GM18868 (cell line): ENCODE results near the gene ZNF195.
"Not testable (repeated sequence)": the region's sequence is repeated elsewhere in the genome, so short reads cannot be mapped to it uniquely, and the experiment has no call there.

Source experiments
- ATAC-seq: cut with Tn5 transposase; IDR thresholded peaks from one replicate; pipeline ENCODE4 v1.9.1; 2021; ENCODE audit warnings: mild to moderate bottlenecking, moderate library complexity; ENCODE audit not compliant: unreplicated experiment

ZNF195 gene

DNA sequence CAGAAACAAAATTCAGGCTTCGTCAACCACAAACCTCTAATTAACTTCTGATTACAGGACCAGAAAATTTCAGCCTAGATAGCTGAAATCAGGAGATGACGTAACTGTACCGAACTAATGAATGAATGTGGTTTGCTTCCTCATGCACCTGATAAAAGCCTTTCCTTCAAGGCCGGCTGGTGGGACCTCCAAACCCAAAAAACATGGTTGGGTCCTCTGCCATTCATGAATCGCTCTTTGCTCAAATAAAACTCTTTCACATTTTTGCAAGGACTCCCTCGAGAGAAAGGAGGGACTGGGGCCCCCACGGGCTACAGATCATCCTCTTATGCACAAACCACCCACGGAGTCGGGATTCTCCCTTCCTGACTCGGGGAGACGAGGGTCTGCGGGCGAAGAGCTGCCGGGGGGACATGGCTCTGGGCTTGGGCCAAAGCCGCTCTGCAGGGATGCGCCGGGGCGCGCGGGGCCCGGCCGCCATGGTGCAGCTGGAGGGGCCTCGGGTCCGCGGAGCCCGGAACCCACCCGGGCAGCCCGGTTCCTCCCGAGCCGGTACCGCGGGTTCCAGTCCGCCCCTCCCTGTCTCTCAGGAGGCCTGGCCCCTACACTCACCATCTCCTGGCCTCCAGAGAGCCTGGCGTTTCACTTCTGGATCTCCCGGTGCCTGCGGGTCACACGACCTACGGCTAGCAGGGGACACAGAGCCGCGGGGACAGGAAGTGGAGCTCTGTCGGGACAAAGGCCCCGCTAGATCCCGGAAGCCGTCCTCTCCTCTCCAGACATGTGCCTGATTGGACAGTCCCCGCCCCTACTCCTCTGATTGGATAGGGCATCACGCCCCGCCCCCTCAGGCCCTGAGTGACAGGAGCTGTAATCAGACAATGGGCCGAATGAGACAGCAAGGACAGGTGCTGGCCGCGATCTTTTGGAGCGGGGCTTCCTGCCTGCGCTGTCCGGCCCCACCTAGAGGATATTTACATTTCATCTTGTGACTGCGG is at the start of gene ZNF195:
Gene ZNF195, minus strand, starts transcription at position 721 of the 998 bp plus-strand sequence. Its CDS starts 106 bp downstream, at position 615.
- peak; percentile 99 for ATAC-seq

DNA sequence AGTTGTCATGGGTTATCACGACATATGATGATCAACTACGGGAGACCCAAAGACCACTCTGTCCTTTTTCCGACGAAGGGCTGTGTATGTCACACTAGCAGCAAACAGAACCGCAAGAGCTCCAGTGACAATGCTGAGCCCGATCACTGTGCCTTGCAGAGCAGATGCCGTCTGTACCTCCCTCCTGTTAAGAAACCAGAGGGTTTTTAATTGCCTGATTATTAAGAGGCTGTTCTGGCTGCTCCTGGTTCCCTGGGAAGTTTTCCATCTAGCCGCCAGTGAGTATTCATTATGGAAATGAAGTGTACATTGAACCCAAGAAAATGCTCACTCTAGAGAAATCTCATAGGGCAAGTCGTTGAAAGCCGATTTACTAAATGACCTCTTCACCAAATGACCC is 49.1 kb upstream of the ZNF195 start:
- ATAC-seq: not testable (repeated sequence)

DNA sequence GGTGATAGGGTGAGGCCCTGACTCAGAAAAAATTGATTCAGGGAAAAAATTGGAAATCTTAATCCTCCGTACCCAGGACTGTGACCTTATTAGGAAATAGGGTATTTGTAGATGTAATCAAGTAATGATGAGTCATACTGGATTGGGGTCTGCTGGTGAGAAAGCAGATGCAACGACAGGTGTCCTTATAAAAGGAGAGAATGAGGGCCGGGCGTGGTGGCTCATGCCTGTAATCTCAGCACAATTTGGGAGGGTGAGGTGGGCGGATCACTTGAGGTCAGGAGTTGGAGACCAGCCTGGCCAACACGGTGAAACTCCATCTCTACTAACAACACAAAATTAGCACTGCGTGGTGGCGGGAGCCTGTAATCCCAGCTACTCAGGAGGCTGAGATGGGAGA is 47.6 kb upstream of the ZNF195 start:
- ATAC-seq: not testable (repeated sequence)

DNA sequence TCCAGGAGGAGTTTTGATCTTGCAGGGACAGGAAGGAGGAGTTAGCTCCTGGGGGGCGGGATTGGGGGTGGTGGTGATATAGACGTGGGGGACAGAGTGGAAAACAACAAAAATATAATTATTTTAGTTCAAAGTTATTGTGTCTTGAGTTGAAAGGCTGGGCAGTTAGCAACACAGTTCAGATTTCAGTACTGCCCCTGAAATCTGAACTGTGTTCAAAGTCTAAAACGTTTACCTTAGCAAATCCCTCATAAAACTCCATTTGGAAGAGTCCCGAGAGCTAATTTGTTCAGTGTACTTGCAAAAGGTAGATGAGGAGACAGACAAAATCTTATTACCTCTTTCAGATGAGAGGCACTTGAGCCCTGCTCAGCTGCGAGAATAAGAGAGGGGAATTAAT is 45.0 kb upstream of the ZNF195 start:
- ATAC-seq: not testable (repeated sequence)

DNA sequence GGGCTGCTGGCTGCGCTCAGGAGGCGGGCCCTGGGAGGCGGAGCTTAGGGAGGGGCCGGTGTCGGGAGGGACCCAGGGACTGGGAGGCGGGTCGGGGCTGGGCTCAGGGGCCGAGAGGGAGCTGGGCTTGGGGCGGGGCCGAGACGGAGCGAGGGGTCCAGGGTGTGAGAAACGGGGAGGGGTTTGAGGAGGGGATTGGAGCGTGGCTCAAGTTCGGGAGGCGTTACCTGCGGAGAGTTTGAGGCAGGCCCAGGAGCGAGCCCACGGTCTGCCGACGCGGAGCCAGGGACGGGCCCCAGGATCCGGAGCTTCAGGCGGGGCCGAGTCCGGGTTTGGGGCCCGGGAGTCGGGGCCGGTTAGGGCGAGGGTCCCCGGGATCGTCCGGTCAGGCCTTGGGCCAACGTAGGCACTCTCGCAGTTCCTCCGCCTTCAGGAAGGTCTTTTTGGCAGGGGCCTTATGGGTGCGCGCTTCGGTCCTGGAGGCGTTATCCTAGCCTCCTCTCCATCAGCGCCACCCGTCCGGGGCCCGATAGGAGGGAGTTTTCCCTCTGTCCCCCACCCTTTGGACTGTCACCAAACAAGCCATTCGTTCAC is 44.3 kb upstream of the ZNF195 start:
- ATAC-seq: not testable (repeated sequence)

DNA sequence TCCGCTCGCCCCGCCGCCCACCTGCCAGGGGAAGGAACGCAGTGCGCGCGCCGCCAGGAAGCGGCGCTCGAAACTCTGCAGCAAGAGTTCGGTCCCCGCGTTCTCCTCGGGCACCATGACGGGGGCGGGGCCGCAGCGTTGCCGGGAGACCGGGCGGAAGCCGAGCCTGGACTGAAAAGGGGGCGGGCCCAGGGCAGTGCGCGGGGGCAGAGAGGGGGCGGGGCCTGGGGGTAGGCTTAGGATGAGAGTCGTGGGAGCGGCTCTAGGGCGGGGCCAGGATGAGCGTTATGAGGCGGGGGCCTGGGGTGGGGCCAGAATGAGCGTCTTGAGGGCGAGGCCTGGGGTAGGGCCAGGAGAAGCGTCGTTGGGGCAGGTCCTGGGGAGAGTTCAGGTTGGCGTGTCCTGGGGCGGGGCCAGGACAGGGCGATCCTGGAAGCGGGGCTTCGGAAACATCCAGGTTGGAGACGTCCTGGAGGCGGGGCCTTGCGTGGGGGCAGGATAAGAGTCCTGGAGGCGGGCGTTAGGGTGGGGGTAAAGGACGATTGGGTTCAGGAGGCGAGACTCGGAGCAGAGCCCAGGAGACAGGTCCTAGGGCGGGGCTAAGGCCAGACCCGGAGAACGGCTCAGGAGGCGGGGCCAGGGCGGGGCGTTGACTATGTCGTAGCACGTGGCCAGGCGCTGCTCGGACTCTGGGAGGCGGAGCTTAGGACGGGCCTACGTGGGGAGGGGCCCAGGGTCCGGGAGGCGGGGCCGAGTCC is 43.6 kb upstream of the ZNF195 start:
- ATAC-seq: peak; percentile 94

DNA sequence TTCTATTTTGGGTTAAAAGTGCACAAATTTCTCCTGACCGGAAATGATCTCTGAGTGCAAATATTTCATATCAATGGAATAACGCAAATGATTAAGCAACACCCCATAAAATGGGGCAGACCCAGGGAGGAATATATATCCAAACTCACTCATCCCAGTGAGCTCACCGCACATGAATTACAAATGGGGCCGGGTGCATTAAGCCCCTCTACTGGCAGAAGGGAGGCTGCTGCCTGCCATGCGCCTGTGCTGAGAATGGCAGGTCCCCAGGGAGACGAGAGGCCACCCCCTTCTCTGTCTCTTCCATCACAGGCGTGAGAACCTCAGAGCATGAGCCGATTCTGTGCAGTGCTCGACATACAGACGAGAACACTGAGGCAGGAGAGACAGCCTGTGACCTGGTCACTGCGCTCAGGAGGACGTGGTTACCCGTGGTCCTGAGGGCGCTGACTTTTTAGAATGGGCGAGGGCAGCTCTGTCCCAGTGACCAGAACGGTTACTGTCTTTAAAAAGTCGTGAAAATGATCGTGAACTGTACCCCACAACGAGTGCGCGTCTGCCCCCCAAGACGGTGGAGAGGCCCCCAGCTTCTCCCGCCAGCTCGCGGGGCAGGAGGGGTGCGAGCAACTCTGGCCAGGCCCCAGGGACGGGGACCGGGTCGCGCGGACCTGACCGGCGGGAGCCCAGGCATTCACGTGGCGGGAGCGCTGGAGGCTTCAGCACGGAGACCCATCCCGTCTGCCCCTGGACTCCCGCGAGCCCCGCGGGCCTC is 42.8 kb upstream of the ZNF195 start:
- not testable (repeated sequence) for ATAC-seq

DNA sequence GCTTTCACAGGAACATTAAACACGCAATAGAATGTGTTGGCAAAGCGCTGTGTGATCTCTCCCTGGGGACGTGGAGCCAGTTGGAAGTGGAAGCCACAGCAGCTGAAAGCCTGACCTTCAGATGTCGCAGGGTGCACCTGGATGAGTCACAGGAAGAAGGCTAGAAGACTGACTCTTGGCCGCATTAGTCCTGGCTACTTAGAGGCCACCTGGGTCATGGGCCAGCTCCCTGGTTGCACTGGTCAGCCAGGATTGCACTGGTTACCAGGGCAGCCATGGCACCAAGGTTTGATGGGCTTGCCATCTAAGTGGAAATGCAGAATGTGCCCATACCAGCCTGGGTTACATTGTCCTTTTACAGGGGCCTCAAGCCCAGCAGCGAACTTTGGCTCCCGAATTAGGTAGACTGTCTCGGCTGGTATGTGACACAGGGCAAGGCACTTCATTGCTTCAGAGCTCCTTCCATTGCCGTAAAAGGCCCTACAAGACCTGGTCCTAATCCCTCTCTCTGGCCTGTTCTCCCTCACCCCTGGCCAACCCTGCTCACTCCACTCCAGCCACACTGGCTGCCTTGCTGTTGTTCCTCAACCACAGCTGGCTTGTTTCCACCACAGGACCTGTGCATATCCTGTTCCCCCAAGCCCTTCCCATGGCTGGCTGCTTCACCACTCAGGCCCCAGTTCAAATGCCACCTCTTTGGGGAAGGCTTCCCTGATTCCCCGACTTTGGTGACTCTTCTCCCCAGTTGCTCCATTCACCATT is 41.5 kb upstream of the ZNF195 start:
- not testable (repeated sequence) for ATAC-seq

DNA sequence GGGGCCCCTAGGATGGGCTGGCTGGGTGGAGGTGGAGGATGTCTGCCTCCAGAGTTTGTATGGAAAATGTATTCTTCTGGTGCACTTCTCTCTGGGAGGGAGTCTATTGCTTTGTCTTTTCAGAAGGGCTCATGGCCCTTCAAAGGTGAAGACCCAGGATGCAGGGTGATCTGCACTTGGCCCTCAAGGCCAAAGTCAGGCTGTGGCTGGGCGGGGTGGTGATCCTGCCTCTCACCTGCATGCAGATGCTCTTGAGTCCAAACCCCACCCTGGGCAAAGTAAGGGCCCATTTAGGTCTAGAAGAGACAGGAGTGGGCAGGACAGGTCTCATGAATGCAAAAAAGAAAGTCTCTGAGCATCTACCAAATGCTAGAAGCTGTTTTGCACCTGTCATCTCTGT is 40.5 kb upstream of the ZNF195 start:
- not testable (repeated sequence) for ATAC-seq

DNA sequence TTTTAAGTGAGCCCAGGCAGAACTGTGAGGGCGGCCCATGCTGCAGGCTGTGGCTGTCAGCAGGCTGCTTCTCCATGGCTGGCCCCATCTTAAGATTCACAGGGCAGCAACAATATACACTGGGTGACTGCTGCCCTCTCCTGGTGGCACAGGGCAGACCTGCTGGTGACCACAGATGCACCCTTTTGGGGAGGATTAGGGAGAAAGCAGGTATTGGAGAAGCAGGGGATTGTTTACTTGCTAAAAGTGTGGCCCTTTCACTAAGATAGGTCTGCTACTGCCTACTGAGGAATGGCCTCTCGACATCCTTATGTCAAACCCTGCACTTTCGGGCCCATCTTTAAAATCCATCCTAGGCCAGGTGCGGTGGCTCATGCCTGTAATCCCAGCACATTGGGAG is 38.1 kb upstream of the ZNF195 start:
- ATAC-seq: not testable (repeated sequence)

DNA sequence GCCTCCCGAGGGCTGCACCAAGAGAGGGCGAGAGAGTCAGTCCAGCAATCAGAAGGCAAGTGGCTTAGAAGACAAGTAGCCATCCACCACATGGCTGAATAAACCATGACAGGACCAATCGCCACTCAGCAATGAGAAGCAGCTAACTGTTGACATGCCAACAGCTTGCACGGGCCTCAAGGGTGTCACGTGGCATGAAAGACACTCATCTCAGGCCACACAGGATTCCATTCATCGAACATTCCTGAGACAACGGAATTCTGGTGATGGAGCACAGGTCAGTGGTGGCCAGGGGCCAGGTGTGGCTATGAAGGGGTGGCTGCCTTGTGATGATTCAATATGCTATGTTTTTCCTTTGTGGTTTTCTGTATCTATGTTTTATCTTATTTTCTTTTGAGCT is 36.4 kb upstream of the ZNF195 start:
- ATAC-seq: not testable (repeated sequence)

DNA sequence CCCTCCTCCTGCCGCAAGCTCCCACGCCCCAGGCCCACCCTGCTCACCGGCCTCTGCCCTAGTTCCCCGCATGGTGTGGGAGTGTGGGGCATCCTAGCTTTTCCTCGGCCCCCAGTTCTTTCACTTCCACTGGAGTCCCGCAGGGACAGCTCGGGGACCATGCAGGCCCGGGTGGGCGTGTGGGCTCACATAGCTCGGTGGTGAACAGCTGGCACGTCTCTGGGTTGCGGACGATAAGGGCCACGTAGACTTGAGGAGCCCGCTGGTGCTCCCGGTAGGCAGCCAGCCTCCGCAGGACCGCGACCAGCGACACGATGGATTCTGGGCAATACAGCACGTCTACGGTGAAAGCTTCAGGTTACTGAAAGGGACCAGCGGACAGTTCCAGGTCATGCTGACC is 34.7 kb upstream of the ZNF195 start:
- ATAC-seq: not testable (repeated sequence)

DNA sequence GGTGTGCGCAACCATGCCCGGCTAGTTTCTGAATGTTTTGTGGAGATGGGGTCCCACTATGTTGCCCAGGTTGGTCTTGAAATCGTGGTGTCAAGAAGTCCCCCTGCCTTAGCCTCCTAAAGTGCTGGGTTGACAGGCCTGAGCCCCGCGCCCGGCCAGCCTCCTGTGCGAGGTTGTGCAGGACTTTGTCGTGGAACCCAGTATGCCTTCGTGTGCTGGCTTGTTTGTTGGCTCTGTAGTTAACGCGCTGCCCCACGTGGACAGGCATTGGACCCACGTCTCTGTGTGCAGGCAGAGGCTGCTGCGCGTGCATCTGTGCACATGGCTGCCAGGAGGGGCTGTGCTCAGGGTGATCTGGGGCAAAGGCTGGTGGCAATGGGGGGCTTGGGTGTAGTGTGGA is 33.9 kb upstream of the ZNF195 start:
- no peak for ATAC-seq

DNA sequence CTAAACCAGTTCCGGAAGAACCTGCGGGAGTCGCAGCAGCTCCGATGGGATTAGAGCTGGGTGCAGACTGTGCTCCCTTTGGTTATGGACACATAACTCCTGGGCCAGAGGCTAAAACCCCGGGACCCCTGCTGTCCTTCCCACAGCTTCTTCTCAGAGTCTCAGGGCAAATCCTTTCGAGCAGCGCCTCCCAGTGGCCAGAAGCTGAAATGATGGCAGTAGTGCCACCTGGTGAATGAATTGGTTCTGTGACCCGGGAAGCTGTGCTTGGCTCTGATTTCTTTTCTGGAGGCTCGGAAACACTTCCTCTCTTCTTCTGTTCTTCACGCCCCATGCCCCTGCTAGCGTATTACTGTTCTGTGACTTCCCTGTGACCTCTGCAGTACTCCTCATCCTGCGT is 29.8 kb upstream of the ZNF195 start:
- not testable (repeated sequence) for ATAC-seq

DNA sequence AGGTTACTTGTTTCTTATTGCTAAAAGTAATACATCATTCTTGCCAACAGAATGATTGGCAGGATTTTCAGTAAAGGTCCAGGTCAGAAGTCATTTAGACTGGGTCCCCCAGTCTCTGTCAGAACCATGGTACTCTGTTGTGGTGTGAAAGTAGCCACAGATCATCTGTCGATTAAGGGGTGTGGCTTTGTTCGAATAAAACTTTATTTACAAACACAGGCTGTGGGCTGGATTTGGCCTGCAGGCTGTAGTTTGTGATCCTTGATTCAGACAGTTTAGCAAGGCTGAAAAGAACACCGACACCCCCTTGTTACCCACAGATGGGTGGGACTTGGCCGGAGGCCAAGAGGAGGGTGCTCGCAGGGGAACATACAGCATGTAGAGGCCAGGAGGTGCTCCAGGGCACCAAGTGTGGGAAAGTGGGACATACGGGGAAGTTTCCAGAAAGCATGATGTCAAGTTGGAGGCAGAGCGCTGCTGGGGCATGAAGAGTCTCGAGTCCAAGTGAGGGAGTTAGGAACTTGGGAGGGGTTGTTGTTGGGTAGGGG is 29.2 kb upstream of the ZNF195 start:
- ATAC-seq: not testable (repeated sequence)

DNA sequence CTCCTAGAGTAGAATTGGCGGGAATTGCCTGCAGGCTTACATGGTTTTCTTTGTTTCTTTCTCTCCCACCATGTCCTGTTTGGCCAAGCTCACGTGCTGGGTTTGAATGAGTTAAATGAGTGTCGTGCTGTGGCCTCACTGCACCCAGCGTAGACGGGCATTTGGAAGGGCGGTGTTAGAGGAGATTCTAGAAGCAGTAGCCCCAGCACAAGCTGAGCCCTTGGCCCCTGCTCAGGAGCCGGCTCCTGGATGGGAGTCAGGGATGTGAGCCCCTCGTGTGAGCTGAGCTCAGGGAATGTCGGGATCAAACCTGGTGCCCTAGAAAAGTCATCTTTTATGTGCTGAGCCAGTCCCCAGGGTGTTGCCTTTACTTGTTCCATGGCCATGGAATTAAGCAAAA is 28.0 kb upstream of the ZNF195 start:
- ATAC-seq: not testable (repeated sequence)

DNA sequence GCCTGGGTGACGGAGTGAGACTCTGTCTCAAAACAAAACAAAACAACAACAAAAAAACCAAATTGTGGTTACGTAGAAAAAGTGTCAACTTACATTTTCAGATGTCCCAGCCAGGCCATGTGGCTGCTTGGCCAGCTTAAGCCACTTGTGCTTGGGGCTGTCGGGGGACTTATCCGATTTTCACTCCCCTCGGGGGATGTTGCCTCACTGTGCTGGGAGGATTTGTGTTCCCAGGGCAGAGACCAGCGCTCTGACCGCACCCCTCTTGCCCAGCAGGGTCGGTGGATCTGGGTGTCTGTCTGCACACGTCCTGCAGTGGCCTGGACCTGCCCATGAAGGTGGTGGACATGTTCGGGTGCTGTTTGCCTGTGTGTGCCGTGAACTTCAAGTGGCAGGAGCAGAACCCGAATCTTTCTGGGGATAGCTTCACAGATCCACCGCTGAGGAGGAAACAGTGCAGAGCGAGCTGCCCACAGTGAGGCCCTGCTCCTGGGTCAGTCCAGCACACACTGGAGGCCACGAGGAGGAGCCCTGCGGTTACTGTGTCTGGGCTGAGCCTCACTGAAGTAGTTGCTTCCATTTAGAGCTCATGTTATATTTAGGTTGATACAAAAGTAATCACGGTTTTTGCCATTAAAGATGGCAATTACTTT is 27.4 kb upstream of the ZNF195 start:
- not testable (repeated sequence) for ATAC-seq

DNA sequence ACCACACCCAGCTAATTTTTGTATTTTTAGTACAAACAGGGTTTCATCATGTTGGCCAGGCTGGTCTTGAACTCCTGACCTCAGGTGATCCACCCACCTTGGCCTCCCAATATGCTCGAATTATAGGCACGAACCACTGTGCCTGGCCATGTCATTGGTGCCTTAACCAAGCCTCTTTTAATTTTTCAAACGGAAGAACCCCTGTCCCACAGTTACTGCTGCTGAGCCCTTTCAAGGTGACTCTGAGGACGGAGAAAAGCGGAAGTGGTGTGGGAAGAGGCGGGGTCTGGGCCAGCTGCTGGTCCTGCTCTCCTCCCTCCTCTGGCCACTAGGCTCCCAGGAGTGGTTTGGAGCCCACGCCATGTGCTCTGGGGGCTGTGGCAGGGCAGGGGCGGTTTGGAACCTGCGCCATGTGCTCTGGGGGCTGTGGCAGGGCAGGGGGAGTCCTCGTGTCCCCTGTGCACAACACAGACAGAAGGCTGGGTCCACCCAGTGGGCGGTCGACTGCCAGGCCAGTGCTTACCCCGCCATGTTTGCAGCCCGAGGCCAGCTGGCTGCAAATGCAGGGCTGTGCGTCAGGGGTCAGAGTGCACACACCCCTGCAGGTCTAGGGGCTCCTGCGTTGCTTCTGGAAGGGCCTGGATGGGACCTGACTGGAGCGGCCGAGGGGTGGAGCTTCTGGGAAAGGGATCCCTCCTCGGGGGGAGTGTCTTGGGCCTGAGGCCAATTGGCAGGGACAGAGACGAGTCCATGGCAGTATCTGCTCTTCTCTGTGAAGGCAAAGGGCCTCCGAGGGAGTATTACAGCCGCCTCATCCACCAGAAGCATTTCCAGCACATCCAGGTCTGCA is 25.4 kb upstream of the ZNF195 start:
- ATAC-seq: not testable (repeated sequence)
